ENCODE results near the gene PTPRM.

PTPRM gene

GRCh38 chr18:8218197-8218596, 651.1 kb downstream of the PTPRM start:
- H3K4me3 ChIP-seq (ENCODE audit: low read depth, low read length), result no peak overlapping the region
- TF ChIP-seq, protein P1, sequence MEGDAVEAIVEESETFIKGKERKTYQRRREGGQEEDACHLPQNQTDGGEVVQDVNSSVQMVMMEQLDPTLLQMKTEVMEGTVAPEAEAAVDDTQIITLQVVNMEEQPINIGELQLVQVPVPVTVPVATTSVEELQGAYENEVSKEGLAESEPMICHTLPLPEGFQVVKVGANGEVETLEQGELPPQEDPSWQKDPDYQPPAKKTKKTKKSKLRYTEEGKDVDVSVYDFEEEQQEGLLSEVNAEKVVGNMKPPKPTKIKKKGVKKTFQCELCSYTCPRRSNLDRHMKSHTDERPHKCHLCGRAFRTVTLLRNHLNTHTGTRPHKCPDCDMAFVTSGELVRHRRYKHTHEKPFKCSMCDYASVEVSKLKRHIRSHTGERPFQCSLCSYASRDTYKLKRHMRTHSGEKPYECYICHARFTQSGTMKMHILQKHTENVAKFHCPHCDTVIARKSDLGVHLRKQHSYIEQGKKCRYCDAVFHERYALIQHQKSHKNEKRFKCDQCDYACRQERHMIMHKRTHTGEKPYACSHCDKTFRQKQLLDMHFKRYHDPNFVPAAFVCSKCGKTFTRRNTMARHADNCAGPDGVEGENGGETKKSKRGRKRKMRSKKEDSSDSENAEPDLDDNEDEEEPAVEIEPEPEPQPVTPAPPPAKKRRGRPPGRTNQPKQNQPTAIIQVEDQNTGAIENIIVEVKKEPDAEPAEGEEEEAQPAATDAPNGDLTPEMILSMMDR (IDR thresholded peaks at IDR 0.05; ENCODE audit: low read depth, low read length), result no peak

- TF ChIP-seq, protein P1 (IDR thresholded peaks at IDR 0.05; ENCODE audit: low read depth, low read length), result no peak
- H3K4me3 ChIP-seq (ENCODE audit: low read depth, low read length), result no peak overlapping the region
These were observed 654.3 kb downstream of the PTPRM start for GRCh38 chr18:8221452-8221851.

DNA sequence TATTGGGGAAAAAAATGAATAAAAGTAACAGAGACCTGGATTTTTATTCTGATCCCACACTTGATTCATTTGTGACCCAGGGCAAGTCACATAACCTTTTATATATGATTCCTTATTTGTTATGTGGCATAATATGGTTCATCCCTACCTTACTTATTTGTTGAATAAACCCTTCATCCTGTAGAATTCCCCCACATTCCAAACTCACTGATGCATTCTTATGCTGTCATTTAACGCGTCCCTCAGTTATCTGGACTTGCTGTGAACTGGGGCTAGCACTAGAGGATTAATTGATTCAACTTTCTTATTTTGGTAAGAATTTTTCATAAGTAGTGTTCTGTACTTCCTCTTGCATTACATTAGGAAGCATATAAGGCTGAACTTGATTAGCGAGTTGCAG, 657.5 kb downstream of the PTPRM start:
- TF ChIP-seq, protein P1 (IDR thresholded peaks at IDR 0.05; ENCODE audit: low read depth, low read length), result no peak
- no peak overlapping the region for H3K4me3 ChIP-seq (ENCODE audit: low read depth, low read length)

DNA sequence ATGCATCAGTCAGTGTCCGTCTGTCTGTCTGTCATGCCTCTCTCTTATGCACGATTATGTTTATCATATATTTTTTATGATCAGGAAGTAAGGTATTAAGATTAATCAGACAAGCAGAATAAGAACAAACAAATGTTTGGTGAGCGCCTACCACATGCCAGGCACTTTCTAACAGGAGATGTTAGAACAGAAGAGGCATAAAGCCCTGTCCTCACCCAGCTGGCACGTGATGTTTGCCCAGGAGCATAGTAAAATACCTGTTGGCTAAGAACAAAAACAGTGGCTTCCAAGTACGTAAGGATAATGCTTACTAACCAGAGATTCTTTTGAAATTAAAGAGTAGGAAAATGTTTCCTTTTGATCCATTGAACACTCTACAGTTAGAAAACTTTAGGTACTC, 661.9 kb downstream of the PTPRM start:
- TF ChIP-seq, protein P1 (IDR thresholded peaks at IDR 0.05; ENCODE audit: low read depth, low read length), result no peak
- H3K4me3 ChIP-seq (ENCODE audit: low read depth, low read length), result no peak overlapping the region

- TF ChIP-seq, protein P1 (IDR thresholded peaks at IDR 0.05; ENCODE audit: low read depth, low read length), result no peak
These were observed 662.7 kb downstream of the PTPRM start for GRCh38 chr18:8229787-8230186.

GRCh38 chr18:8231316-8231715, 664.2 kb downstream of the PTPRM start:
- H3K4me3 ChIP-seq (ENCODE audit: low read depth, low read length), result no peak overlapping the region
- TF ChIP-seq, protein P1 (IDR thresholded peaks at IDR 0.05; ENCODE audit: low read depth, low read length), result no peak

More at GRCh38 chr18:8229787-8230186, 662.7 kb downstream of the PTPRM start:
- no peak overlapping the region for H3K4me3 ChIP-seq (ENCODE audit: low read depth, low read length)

GRCh38 chr18:8232791-8233190, 665.7 kb downstream of the PTPRM start:
- H3K4me3 ChIP-seq (ENCODE audit: low read depth, low read length), result no peak overlapping the region
- TF ChIP-seq, protein P1 (IDR thresholded peaks at IDR 0.05; ENCODE audit: low read depth, low read length), result no peak

All from WI38 (cell line).